HG03457 (cell line): ENCODE data around the gene LPP.

Source experiments
- ATAC-seq: cut with Tn5 transposase; IDR thresholded peaks from one replicate; pipeline ENCODE4 v1.9.1; 2021; ENCODE audit warnings: moderate number of reproducible peaks; ENCODE audit not compliant: unreplicated experiment

Gene LPP

DNA sequence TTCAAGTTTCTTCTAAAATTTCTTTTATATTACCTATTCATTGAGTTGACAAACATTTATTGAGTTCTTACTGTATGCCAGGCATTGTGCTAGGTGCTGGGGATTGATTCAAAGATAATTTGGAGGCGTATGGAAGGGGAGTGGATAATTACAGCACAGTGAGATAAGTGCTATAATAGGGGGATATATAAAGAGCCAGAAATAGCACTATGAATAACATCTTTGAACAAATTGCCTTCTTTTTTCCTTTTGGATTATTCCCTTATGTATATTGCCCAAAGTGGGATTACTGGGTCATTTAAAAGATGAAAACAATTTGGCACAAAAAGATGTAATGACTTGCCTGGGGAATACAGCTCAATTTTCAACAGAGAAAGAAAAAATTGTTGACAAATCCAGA is 64.6 kb downstream of the LPP start:
- ATAC-seq: no peak

- no peak for ATAC-seq
Observed at GRCh38 chr3:188219147-188219546, 65.2 kb downstream of the LPP start.

DNA sequence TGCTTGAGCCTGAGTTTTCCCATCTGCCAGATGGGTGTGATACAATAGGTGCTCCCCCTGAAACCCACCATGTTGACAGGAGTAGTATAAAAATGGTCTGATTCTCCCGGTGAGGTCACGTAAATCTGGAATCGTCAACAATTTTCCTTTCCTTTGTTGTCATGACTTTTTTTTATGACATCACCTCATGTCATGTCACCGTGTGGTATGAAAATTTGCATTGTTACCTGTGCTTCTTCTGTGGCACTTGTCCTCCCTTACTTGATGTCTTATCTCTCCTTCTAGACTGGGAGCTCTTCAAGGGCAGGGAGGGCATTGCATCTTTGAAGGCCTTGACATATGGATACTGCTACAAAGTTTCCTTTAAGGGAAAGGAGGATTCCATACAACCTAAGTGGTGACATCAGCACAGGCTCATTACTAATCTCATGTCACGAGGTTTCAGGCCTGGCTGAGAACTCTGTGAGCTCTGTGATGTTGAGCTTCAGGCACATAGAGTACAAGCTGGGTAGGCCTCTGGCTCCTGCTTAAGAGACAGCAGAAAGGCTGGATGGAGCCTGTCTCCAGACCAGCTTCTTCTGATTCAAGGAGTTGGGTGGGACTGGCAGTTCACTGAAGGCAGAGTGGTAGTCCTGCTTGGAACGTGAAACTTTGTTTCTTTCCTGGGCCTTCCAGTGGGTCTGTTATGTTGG is 66.3 kb downstream of the LPP start:
- ATAC-seq: no peak

GRCh38 chr3:188220988-188221818 is 67.2 kb downstream of the LPP start:
- no peak for ATAC-seq

DNA sequence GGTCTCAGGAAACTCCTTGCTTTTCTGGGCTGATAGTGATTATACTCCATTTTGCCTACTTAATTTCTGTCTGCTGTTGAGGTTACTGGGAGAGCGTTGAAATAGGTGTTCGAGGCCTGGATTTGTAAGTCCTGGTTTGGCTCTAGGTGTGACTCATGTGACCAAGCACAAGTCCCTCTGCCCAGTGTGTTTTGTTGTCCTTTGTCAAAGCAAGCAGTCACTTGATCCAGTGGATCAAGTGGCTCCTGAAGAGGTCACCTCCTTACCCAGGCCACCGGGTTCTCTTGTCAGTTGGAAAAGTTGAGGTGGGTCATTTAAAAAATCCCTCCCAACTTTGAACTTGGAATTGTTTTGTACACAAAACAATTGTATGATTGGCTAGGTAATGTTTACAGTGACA is 70.0 kb downstream of the LPP start:
- no peak for ATAC-seq

- ATAC-seq: no peak
Observed at GRCh38 chr3:188227442-188227841, 73.5 kb downstream of the LPP start.

- ATAC-seq: no peak
Observed at GRCh38 chr3:188229177-188229576, 75.2 kb downstream of the LPP start.

- no peak for ATAC-seq
Observed at GRCh38 chr3:188229726-188230125, 75.8 kb downstream of the LPP start.

DNA sequence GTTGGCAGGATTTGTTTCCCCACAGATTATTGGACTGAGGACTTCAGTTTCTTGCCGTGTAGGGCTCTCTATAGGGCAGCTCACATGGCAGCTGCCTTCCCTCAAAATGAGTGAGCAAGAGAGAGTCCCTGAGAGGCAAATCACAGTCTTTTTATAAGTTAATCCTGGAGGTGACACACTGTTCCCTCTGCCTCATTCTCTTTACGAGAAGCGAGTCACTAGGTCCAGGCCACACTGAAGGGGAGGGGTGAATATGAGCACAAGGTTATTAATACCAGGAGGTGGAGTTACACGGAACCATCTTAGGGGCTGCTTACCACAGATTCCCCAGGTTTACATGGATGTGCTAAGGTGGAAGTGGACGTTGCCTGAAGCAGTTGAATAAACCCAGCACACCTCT is 77.0 kb downstream of the LPP start:
- no peak for ATAC-seq

DNA sequence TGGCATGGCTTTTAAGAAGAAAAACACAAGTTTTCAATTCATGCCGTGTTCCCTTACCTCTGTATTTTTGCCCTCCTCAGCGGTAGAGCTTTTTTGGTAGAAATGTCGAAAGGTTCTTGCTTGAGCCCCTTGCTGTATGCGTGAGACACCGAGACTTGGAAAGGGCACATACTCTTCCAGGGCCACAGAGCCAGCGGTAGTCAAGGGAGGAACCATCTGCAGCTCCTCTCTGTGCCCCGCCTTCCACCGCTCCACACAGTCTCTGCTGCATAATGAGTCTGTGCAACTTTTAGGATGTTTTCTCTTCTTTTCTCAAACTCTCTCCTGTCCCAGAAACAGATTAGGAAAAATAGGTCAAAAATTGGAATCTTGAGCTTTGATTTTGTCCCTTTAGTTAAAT is 77.5 kb downstream of the LPP start:
- ATAC-seq: no peak

DNA sequence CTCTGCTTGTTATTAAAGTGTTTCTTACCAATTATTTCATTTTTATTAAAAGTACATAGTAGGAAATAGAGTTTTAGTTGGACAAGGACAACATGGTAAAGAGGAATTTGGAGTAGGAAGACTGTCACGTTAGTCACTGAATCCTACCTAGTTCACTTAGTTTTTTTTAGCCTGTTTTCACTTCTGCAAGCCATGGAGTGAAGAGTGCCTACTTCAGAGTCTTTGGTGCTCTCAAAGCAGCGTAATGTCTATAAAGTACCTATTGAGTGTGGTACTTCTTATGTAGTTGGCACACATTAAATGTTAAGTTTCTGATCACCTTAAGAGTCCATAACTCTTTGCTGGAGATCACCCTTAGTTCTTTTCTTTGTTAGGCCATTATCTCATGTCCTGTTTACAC is 78.7 kb downstream of the LPP start:
- ATAC-seq: no peak

DNA sequence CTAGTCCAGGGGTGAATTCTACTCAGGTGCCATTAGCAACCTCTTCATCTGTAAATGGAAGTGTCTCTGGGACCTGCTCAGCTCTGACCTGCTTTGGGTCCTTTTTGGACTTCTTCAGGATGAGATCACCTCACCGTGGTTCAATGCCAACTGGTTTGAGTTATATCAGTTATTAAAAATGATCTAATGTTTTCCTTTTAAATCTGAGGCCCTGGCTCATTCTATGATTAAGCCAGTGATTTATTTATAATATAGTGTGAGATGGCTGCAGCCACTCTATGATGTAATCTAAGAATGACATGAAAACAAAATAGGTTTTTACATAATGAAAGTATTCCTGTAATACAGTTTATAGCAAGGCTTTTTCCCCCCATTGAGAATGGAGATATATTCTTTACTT is 79.4 kb downstream of the LPP start:
- ATAC-seq: no peak

GRCh38 chr3:188234132-188234531 is 80.2 kb downstream of the LPP start:
- ATAC-seq: no peak

DNA sequence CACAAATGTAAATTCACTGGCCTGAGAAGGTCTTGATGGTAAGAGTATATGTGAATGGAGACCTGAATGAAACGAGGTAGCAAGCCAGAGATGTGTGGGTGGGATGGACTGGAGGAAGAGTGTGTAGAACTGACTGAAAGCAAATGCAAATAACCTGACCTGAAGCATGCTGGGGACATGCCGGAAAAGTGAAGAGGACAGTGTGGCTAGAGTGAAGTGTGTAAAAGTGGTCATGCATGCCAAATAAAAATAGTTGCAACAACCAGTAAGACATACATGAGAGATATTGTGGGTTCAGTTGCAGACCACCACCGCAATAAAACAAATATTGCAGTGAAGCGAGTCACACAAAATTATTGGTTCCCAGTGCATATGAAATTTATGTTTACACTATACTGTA is 82.3 kb downstream of the LPP start:
- ATAC-seq: no peak

DNA sequence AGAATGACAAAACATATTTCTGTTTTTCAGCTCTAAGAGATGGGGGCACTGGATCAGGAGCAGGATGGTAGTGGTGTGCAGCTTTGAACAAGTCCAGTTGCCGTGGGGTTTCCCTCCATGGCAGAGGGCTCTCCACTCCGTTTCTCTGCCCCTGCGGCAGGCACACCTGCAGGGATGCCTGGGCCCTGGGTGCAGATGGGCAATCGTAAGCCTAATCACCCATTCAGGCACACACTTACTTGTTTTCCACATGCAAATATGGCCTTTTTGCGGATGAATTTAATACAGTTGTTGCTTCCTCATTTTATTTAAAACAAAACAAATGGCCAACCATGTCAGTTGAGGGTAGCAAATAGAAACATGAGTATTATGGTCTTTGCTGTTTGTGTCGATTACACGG is 85.1 kb downstream of the LPP start:
- ATAC-seq: no peak

GRCh38 chr3:188239577-188239976 is 85.6 kb downstream of the LPP start:
- ATAC-seq: no peak

DNA sequence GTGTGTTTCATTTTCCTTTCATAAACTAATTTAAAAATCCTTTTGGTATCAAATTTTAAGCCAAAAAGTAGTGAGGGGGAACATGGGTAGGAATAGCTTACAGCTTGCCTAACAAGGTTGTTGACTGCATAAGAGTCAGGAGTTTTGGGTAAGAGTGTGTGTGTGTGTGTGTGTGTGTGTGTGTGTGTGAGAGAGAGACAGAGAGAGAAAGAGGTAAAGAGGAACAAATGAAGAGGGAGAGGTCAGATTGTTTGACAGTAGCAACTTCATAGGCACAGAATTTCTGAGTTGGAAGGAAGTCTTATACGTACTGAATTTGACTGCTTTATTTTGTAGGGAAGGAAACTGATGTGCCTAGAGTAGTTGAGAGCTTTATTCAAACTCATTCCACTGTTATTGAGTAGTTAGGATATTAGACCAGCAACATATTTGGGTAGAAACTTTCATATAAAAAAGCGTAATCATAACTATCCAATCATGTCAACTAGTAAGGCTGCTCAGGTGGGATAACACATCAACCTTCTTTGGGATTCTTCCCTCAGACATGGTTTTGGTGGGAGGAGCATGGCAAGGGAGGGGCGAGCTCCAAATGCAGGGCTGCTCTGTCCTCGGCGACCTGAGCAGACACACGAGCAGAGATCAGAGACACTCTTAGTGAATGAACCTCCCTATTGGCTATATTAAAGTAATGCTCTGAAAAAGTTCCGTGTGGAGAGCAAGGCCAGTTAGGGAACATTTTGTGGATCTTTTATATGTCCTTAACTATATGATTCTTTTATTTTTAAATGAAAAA is 86.4 kb downstream of the LPP start:
- no peak for ATAC-seq

GRCh38 chr3:188241072-188241471 is 87.1 kb downstream of the LPP start:
- ATAC-seq: no peak

GRCh38 chr3:188241883-188242282 is 87.9 kb downstream of the LPP start:
- no peak for ATAC-seq

DNA sequence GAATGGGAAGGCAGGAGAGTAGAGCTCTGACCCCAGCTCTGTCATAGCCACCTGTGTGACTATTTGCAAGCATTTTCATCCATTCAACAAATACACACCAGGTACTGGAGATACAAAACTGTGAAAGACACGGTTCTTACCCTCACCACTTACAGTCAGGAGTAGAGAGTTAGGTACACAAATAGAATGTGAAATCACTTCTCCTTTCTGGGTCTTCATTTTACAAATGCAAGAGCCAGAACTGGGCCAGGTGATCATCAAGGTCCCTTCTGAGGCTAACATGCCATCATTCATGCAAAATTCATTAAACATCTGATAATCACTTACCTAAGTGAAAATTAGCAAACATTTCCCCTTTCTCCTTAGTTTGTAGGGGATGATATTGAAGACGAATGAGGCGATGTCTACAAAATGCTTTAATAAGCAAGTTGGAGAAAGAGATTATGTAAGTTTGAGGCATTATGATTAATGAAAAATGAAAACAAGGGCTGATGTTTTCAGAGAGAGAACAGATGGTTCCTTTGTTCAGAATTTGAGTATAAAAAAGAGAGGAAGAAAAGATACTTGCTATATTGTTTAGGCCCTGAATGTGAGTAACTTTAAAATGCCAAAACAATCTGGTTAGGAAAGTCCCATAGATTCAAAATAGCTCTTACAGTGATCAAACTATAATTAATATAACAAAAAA is 88.6 kb downstream of the LPP start:
- no peak for ATAC-seq

- ATAC-seq: no peak
Observed at GRCh38 chr3:188243124-188243795, 89.3 kb downstream of the LPP start.
